DND-41 (cell line): ENCODE results near the gene SYT5.
A peak's percentile ranks its signal among the peaks of the same experiment; 100 is the strongest.

ENCODE experiments used
- ATAC-seq: fragments of 200-7000 bp; cut with Tn5 transposase; 3 replicates; pipeline ENCODE4 v1.9.1; 2021; ENCODE audit warnings: low read depth; ENCODE audit not compliant: insufficient read depth
- DNase-seq: peaks from one replicate; pipeline ENCODE4 v3.0.0-alpha.2; 2020
- H2AFZ ChIP-seq: 2 replicates; pipeline ENCODE4 v1.6.0; 2012; ENCODE audit warnings: low read depth, low read length
- H3K27ac ChIP-seq: 2 replicates; pipeline ENCODE4 v1.5.1; 2012; ENCODE audit warnings: low read length, inconsistent platforms
- H3K27me3 ChIP-seq: fragments of 200-600 bp; sonication (generic); 2 replicates; pipeline ENCODE4 v1.6.0; 2012; ENCODE audit warnings: low read length, mild to moderate bottlenecking, inconsistent platforms; ENCODE audit not compliant: insufficient read depth, poor library complexity
- H3K36me3 ChIP-seq: 2 replicates; pipeline ENCODE4 v1.5.1; 2012; ENCODE audit warnings: low read length, inconsistent platforms; ENCODE audit not compliant: insufficient read depth
- H3K4me1 ChIP-seq: 2 replicates; pipeline ENCODE4 v1.5.1; 2012; ENCODE audit warnings: mild to moderate bottlenecking, low read length; ENCODE audit not compliant: insufficient read depth
- H3K4me2 ChIP-seq: 2 replicates; pipeline ENCODE4 v1.6.0; 2012; ENCODE audit warnings: mild to moderate bottlenecking, moderate library complexity, low read length, inconsistent platforms; ENCODE audit not compliant: insufficient read depth
- H3K4me3 ChIP-seq, 2 experiments: fragments of 200-600 bp in 1 of 2; shearing (Covaris generic) in 1 of 2; 2 replicates each; pipeline ENCODE4 v1.5.1; 2012 to 2016; ENCODE audit warnings: inconsistent platforms in 2 of 2, low read length in 2 of 2, mild to moderate bottlenecking in 2 of 2, low read depth in 1 of 2, moderate library complexity in 1 of 2
- H3K79me2 ChIP-seq: 2 replicates; pipeline ENCODE4 v1.6.0; 2012; ENCODE audit warnings: low read length, inconsistent platforms; ENCODE audit not compliant: insufficient read depth
- H3K9ac ChIP-seq: 2 replicates; pipeline ENCODE4 v1.6.0; 2012; ENCODE audit warnings: low read depth, mild to moderate bottlenecking, inconsistent platforms, low read length, moderate library complexity
- H3K9me3 ChIP-seq: 2 replicates; pipeline ENCODE4 v1.5.1; 2012; ENCODE audit warnings: low read length, moderate library complexity, mild to moderate bottlenecking, inconsistent platforms; ENCODE audit not compliant: insufficient read depth, severe bottlenecking
- H4K20me1 ChIP-seq: 2 replicates; pipeline ENCODE4 v1.6.0; 2012; ENCODE audit warnings: low read length; ENCODE audit not compliant: insufficient read depth
- EZH2 ChIP-seq: IDR thresholded peaks from 3 replicates; pipeline ENCODE4 v1.6.1; 2012; ENCODE audit warnings: borderline replicate concordance, low read depth, mild to moderate bottlenecking, moderate library complexity, low read length, inconsistent platforms; ENCODE audit not compliant: severe bottlenecking
- TF ChIP-seq, protein P1 (sequence below): IDR thresholded peaks from 2 replicates; pipeline ENCODE4 v1.5.1; 2012; ENCODE audit warnings: borderline replicate concordance, low read length, moderate library complexity, mild to moderate bottlenecking; ENCODE audit not compliant: poor library complexity, severe bottlenecking; ENCODE audit errors: extremely low read depth

The SYT5 gene

DNA sequence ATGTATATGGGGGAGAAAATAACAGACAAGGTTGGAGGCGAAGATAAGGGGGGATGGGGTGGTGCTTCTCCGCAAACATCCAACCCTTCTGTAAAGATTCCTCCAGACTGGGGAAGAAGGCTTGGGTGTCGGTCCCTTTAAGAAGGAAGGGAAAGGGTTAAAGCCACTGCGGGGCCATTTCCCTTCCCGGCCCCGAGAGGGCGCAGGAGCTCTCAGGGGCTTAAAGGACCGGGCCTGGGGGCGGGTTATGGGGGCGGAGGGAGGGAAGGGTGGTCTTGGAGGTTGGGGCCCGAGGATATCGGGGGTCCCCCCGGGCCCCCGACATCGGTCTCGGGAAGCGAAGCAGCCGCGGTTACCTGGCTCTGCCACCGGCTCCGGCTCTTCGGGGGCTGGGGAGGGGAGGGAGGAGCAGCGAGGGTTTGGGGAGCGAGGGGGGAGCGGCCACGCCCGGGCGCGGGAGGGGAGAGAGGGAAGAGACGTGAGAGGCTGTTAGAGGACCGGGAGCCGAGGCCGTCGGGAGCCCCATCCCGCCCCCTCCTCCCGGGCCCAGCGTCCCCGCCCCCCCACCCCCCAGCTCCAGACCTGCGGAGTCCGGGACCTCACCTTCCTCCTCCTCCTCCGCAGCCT lies 33.9 kb downstream of the SYT5 start:
- H3K27me3 ChIP-seq: peaks cover 13% of the 10 kb centered on the region
- ATAC-seq (peak; percentile 43; the same call in 1 of the 3 replicates), DNase-seq (peak; percentile 49)
- no peaks in the 10 kb centered on the region for H3K9me3 ChIP-seq
- no peaks in the 10 kb centered on the region for H3K36me3 ChIP-seq
- H4K20me1 ChIP-seq: 0 out of 2 replicates have a peak, but pooled peaks cover under 1% of the 10 kb centered on the region
- H3K4me2 ChIP-seq: no peak overlapping the region
- no peaks in the 10 kb centered on the region for H3K4me1 ChIP-seq
- H3K9ac ChIP-seq: no peak overlapping the region
- TF ChIP-seq, protein P1, sequence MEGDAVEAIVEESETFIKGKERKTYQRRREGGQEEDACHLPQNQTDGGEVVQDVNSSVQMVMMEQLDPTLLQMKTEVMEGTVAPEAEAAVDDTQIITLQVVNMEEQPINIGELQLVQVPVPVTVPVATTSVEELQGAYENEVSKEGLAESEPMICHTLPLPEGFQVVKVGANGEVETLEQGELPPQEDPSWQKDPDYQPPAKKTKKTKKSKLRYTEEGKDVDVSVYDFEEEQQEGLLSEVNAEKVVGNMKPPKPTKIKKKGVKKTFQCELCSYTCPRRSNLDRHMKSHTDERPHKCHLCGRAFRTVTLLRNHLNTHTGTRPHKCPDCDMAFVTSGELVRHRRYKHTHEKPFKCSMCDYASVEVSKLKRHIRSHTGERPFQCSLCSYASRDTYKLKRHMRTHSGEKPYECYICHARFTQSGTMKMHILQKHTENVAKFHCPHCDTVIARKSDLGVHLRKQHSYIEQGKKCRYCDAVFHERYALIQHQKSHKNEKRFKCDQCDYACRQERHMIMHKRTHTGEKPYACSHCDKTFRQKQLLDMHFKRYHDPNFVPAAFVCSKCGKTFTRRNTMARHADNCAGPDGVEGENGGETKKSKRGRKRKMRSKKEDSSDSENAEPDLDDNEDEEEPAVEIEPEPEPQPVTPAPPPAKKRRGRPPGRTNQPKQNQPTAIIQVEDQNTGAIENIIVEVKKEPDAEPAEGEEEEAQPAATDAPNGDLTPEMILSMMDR: peak; percentile 65
- no peak for TF ChIP-seq EZH2
- no peak overlapping the region for H3K4me3 ChIP-seq
- H3K79me2 ChIP-seq: no peaks in the 10 kb centered on the region
- H2AFZ ChIP-seq: no peak overlapping the region
- H3K27ac ChIP-seq: no peak overlapping the region

DNA sequence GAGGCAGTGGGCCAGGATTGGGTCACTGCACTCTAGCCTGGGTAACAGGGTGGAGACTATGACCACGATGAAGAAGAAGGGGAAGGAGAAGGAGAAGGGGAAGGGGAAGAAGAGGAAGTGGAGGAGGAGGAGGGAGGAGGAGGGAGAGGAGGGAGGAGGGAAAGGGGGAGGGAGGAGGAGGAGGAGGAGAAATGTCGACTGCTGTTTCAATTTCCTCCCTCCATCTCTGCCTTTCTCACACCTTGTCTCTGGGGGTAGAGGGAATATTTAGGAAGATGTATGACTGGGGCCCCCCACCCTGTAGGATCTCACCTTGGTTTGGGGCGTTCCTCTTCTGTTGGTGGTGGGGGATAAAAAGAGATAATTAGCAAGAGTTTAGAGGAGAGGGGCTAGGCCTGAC lies 34.9 kb downstream of the SYT5 start:
- Histone ChIP-seq H3K4me3 (no peak overlapping the region), H3K4me1 (no peaks in the 10 kb centered on the region), H3K27ac (no peak overlapping the region), H3K9me3 (no peaks in the 10 kb centered on the region), H3K36me3 (no peaks in the 10 kb centered on the region), H4K20me1 (0 out of 2 replicates have a peak, but pooled peaks cover 3% of the 10 kb centered on the region), H3K9ac (no peak overlapping the region), H3K27me3 (peaks cover 13% of the 10 kb centered on the region), H3K79me2 (no peaks in the 10 kb centered on the region), H3K4me2 (no peak overlapping the region), H2AFZ (no peak overlapping the region)
- no peak for ATAC-seq
- no peak for TF ChIP-seq EZH2
- TF ChIP-seq, protein P1: no peak
- DNase-seq: no peak

DNA sequence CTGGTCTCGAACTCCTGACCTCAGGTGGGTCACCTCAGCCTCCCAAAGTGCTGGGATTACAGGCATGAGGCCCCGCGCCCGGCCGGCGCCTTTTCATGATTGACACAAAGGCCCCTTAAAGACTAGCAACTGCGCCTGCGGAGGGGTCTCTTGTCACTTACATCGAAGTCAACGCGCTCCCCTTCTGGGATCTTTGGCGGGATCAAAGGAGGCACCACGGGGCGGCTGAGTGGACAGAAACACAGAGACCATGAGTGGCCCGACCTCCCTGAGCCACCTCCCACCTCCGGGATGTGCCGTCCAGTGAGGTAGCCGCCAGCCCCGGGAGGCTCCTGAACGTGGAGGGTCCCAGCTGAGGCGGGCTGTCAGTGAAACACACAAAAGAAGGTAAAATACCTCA lies 38.4 kb downstream of the SYT5 start:
- TF ChIP-seq EZH2: no peak
- TF ChIP-seq, protein P1: no peak
- Histone ChIP-seq H3K4me2 (no peak overlapping the region), H3K9ac (no peak overlapping the region), H3K9me3 (no peaks in the 10 kb centered on the region), H4K20me1 (0 out of 2 replicates have a peak, but pooled peaks cover 3% of the 10 kb centered on the region), H3K4me3 (no peak overlapping the region), H3K27me3 (peaks cover 9% of the 10 kb centered on the region), H2AFZ (no peak overlapping the region), H3K4me1 (no peaks in the 10 kb centered on the region), H3K79me2 (no peaks in the 10 kb centered on the region), H3K36me3 (no peaks in the 10 kb centered on the region), H3K27ac (no peak overlapping the region)
- ATAC-seq (no peak), DNase-seq (no peak)
